Left lung (tissue), 10 donors: Measurements from ENCODE around the gene ATP12A. TPM values are rescaled to one million over a fixed set of nuclear protein-coding genes. Genes with fewer than 3 reads are reported as not detected.

Experiments
- ATAC-seq: fragments of 200-7000 bp; cut with Tn5 transposase; one replicate; pipeline ENCODE4 v1.9.1; 2020; ENCODE audit warnings: moderate library complexity
- DNase-seq, 4 donors: peaks; one replicate each; pipeline ENCODE4 v3.0.0-alpha.2; 2013 to 2020
- H3K27ac ChIP-seq, 2 donors: fragments of 200-600 bp; sonication (generic) in 1 of 2; one replicate each; pipeline versions ENCODE4 v1.5.0 to v1.8.0; 2020 to 2021
- H3K27me3 ChIP-seq, 2 donors: fragments of 200-600 bp; sonication (generic) in 1 of 2; one replicate each; pipeline versions ENCODE4 v1.5.0 to v1.8.0; 2020 to 2021
- H3K36me3 ChIP-seq, 2 donors: fragments of 200-600 bp; sonication (generic) in 1 of 2; one replicate each; pipeline versions ENCODE4 v1.5.0 to v1.8.0; 2020 to 2021
- H3K4me1 ChIP-seq, 2 donors: fragments of 200-600 bp; one replicate each; pipeline ENCODE4 v1.8.0; 2021
- H3K4me3 ChIP-seq, 2 donors: fragments of 200-600 bp; sonication (generic) in 1 of 2; one replicate each; pipeline versions ENCODE4 v1.5.0 to v1.8.0; 2020 to 2021; ENCODE audit warnings: mild to moderate bottlenecking in 1 of 2
- H3K9me3 ChIP-seq, 2 donors: fragments of 200-600 bp; sonication (generic) in 1 of 2; one replicate each; pipeline versions ENCODE4 v1.5.0 to v1.8.0; 2020 to 2021
- CTCF ChIP-seq, 2 donors: fragments of 200-600 bp; sonication (generic) in 1 of 2; IDR thresholded peaks; one replicate each; pipeline versions ENCODE4 v1.5.0 to v1.8.0; 2021; ENCODE audit warnings: antibody characterized with exemption in 2 of 2
- intact Hi-C, 2 donors: fragments of 100-400 bp; cut with DNase I; formaldehyde crosslinking; loops; one replicate each; pipeline versions ENCODE4 v1.11.2 to v1.14.2; 2022
- polyA plus RNA-seq, 6 donors: library from polyadenylated mRNA; unstranded; fragments of 120-200 nt; gene quantifications; one replicate each; pipeline ENCODE4 v1.2.1, GENCODE V29; 2013; ENCODE audit not compliant: insufficient read length in 6 of 6
- total RNA-seq, 2 donors: library from RNA; stranded (reverse); fragmentation: NEBNext Ultra II Directional; extraction: Animal tissue kit (Norgen Biotek cat#: 25700); gene quantifications; one replicate each; pipeline ENCODE4 v1.2.1, GENCODE V29; 2021
- donor health status: DM: no; HTN: yes; CAD: no.
- donor health status: DM: no; HTN: no; CAD: no.

The ATP12A gene
- total and polyA plus RNA-seq, 8 donors, result 0.08 to 2.0 (median 0.10) TPM; not detected in 3

GRCh38 chr13:24691381-24691780 lies 11.2 kb downstream of the ATP12A start:
- H3K4me3 ChIP-seq, result no peak overlapping the region
- H3K36me3 ChIP-seq, result no peaks in the 10 kb centered on the region
- intact Hi-C loops, result no loop called here

GRCh38 chr13:24692561-24692960 lies 12.4 kb downstream of the ATP12A start:
- ATAC-seq (peak; percentile 57), DNase-seq (no peak)
- intact Hi-C loops, result no loop called here
- Histone ChIP-seq H3K27me3 (peaks cover 0 to 39% of the 10 kb centered on the region in 2 donors), H3K36me3 (no peaks in the 10 kb centered on the region), H3K27ac (no peak overlapping the region), H3K4me3 (no peak overlapping the region), H3K9me3 (no peaks in the 10 kb centered on the region), H3K4me1 (no peaks in the 10 kb centered on the region)
- TF ChIP-seq CTCF (IDR thresholded peaks at IDR 0.05), result no peak

More at GRCh38 chr13:24691381-24691780, 11.2 kb downstream of the ATP12A start:
- no peak for TF ChIP-seq CTCF (IDR thresholded peaks at IDR 0.05)
- Histone ChIP-seq H3K4me1 (no peaks in the 10 kb centered on the region), H3K9me3 (no peaks in the 10 kb centered on the region), H3K27ac (no peak overlapping the region), H3K27me3 (peaks cover 0 to 39% of the 10 kb centered on the region in 2 donors)
- ATAC-seq (no peak), DNase-seq (no peak)

GRCh38 chr13:24693862-24694471 lies 13.8 kb downstream of the ATP12A start:
- no peaks in the 10 kb centered on the region for H3K9me3 ChIP-seq
- TF ChIP-seq CTCF (IDR thresholded peaks at IDR 0.05), result peak; percentile 36 to 60
- H3K4me3 ChIP-seq, result no peak overlapping the region
- H3K27ac ChIP-seq, result no peak overlapping the region
- peak in 1 of 4 donors; percentile 50 for DNase-seq
- H3K36me3 ChIP-seq, result no peaks in the 10 kb centered on the region
- H3K27me3 ChIP-seq, result peaks cover 0 to 33% of the 10 kb centered on the region in 2 donors
- H3K4me1 ChIP-seq, result no peaks in the 10 kb centered on the region
- intact Hi-C loops, result no loop called here
- peak; percentile 86 for ATAC-seq

- no peak for DNase-seq
- Histone ChIP-seq H3K4me3 (no peak overlapping the region), H3K36me3 (no peaks in the 10 kb centered on the region), H3K27ac (no peak overlapping the region), H3K4me1 (no peaks in the 10 kb centered on the region), H3K9me3 (no peaks in the 10 kb centered on the region), H3K27me3 (peaks cover 0 to 29% of the 10 kb centered on the region in 2 donors)
- TF ChIP-seq CTCF (IDR thresholded peaks at IDR 0.05), result no peak
- no peak for ATAC-seq
- intact Hi-C loops, result no loop called here
Measured at GRCh38 chr13:24694907-24695306, 14.7 kb downstream of the ATP12A start.

- ATAC-seq (no peak), DNase-seq (no peak)
- H3K36me3 ChIP-seq, result no peaks in the 10 kb centered on the region
- intact Hi-C loops, result no loop called here
- peaks cover 0 to 6% of the 10 kb centered on the region in 2 donors for H3K27me3 ChIP-seq
- H3K27ac ChIP-seq, result no peak overlapping the region
- no peak for TF ChIP-seq CTCF (IDR thresholded peaks at IDR 0.05)
- no peaks in the 10 kb centered on the region for H3K4me1 ChIP-seq
- no peaks in the 10 kb centered on the region for H3K9me3 ChIP-seq
- no peak overlapping the region for H3K4me3 ChIP-seq
Measured at GRCh38 chr13:24698686-24699085, 18.5 kb downstream of the ATP12A start.
